ENCODE data around the gene TMEM167A.

TMEM167A gene

GRCh38 chr5:83093692-83094091, 16.5 kb upstream of the TMEM167A start:
- DNase-seq (ENCODE audit: low read depth), result no peak

DNA sequence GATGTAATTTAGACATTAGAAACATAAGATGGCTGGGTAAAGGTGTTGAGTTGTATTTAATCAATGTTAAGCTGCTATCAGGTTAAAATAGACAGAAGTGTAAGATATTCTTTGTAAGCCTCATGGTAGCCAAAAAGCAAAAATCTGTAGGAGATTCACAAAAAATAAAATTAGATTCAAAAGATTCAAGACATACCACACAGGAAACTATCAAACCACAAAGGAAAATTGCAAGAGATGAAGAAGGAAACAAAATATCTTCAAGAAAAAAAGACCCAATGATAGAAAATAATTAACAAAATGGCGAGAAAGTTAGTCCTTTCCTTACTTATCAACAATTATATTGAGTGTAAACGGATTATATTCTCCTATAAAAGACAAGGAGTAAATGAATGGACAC, 15.4 kb upstream of the TMEM167A start:
- no peak for DNase-seq (ENCODE audit: low read depth)
- H3K4me3 ChIP-seq (ENCODE audit: control insufficient read depth, low read depth, low read length), result no peak overlapping the region
- no peak for TF ChIP-seq CTCF (IDR thresholded peaks at IDR 0.05; ENCODE audit: control insufficient read depth, insufficient read depth, low read depth, low read length, missing control alignments)

More at GRCh38 chr5:83093692-83094091, 16.5 kb upstream of the TMEM167A start:
- TF ChIP-seq CTCF (IDR thresholded peaks at IDR 0.05; ENCODE audit: control insufficient read depth, insufficient read depth, low read depth, low read length, missing control alignments), result no peak
- no peak overlapping the region for H3K4me3 ChIP-seq (ENCODE audit: control insufficient read depth, low read depth, low read length)

DNA sequence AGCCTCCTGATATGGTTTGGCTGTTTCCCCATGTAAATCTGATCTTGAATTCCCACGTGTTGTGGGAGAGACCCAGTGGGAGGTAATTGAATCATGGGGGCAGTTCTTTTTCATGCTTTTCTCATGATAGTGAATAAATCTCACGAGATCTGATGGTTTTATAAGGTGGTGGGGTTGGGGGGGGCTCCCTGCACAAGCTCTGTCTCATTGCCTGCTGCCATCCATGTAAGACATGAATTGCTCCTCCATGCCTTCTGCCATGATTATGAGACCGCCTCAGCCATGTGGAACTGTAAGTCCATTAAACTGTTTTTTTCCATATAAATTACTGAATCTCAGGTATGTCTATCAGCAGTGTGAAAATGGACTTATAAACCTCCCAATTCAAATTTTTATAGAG, 13.0 kb upstream of the TMEM167A start:
- no peak overlapping the region for H3K4me3 ChIP-seq (ENCODE audit: control insufficient read depth, low read depth, low read length)
- TF ChIP-seq CTCF (IDR thresholded peaks at IDR 0.05; ENCODE audit: control insufficient read depth, insufficient read depth, low read depth, low read length, missing control alignments), result no peak
- DNase-seq (ENCODE audit: low read depth), result no peak

- no peak for TF ChIP-seq CTCF (IDR thresholded peaks at IDR 0.05; ENCODE audit: control insufficient read depth, insufficient read depth, low read depth, low read length, missing control alignments)
- no peak overlapping the region for H3K4me3 ChIP-seq (ENCODE audit: control insufficient read depth, low read depth, low read length)
- DNase-seq (ENCODE audit: low read depth), result no peak
These were observed 7.9 kb upstream of the TMEM167A start for GRCh38 chr5:83085106-83085505.

DNA sequence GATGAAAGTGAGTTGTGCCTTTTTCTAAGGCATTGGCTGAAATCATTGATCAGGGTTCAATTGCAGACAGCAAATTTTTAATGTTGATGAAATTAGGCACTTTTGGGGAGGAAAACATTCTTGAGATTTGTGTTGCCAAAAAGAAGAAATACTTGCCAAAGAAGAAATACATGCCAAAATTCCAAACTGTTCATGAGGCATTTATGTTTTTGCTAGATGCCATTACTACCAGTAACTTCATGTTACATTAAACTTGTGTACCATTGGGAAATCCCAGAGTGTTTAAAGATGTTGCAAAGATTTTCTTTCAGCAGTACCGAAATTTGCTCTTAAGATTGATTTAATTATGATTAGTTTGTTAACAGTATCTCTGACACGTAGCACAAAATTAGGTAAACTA, 7.1 kb upstream of the TMEM167A start:
- H3K4me3 ChIP-seq (ENCODE audit: control insufficient read depth, low read depth, low read length), result no peak overlapping the region
- DNase-seq (ENCODE audit: low read depth), result no peak
- TF ChIP-seq CTCF (IDR thresholded peaks at IDR 0.05; ENCODE audit: control insufficient read depth, insufficient read depth, low read depth, low read length, missing control alignments), result no peak

DNA sequence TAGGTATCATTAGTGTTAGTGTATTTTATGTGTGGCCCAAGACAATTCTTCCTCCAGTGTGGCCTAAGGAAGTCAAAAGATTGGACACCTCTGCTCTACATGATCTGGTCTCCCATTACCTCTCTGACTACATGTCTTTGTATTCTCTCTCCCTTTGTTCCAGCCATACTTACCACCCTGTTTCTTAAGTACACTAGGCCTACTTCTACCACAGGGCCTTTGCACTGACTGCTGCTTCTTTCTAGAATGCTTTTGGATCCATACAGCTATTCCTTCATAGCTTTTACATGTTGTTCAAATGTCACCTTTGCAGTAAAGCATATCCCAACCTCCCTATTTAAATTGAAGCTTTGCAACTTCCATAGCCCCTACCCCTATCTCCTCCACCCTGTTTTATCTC, 5.6 kb upstream of the TMEM167A start:
- no peak overlapping the region for H3K4me3 ChIP-seq (ENCODE audit: control insufficient read depth, low read depth, low read length)
- no peak for DNase-seq (ENCODE audit: low read depth)
- TF ChIP-seq CTCF (IDR thresholded peaks at IDR 0.05; ENCODE audit: control insufficient read depth, insufficient read depth, low read depth, low read length, missing control alignments), result no peak

DNA sequence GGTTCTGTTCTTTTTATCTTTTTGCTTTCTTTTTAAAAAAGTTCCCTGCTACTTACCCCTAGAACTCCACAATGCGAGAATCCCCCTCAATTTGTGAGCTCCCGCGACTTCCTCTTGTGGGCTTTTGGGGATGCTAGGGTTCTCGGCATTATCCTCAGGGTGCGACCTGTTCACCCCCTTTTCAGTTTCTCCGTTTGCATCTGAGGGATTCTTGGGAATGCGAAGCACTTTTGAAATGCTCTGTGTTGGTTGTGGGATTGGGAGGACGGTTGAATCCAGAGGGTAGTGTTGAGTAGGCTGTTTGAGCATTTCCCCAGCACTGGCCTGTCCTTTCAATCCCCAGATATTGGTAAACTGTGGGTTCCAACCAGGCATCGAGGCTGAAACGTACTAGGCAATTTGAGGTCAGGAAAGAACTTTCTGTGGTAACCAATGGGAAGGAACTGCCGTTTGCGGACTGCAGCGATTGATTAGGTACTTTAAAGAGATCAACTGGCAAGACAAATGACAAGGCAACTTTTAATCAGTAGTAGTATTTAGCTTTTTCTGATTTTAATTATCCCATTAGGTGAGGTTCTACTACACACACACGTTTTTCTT, 568 bp upstream of the TMEM167A start:
- no peak for DNase-seq (ENCODE audit: low read depth)
- H3K4me3 ChIP-seq (ENCODE audit: control insufficient read depth, low read depth, low read length), result peak overlapping the region; percentile 90
- no peak for TF ChIP-seq CTCF (IDR thresholded peaks at IDR 0.05; ENCODE audit: control insufficient read depth, insufficient read depth, low read depth, low read length, missing control alignments)

Data from AG09309 (cell line).